ENCODE measurements around the gene BCOR. TPM values are rescaled to one million over a fixed set of nuclear protein-coding genes. Genes with fewer than 3 reads are reported as not detected.

BCOR gene
- total and polyA plus RNA-seq, 2 experiments from 2014 or later: 30.0 to 90.5 TPM

DNA sequence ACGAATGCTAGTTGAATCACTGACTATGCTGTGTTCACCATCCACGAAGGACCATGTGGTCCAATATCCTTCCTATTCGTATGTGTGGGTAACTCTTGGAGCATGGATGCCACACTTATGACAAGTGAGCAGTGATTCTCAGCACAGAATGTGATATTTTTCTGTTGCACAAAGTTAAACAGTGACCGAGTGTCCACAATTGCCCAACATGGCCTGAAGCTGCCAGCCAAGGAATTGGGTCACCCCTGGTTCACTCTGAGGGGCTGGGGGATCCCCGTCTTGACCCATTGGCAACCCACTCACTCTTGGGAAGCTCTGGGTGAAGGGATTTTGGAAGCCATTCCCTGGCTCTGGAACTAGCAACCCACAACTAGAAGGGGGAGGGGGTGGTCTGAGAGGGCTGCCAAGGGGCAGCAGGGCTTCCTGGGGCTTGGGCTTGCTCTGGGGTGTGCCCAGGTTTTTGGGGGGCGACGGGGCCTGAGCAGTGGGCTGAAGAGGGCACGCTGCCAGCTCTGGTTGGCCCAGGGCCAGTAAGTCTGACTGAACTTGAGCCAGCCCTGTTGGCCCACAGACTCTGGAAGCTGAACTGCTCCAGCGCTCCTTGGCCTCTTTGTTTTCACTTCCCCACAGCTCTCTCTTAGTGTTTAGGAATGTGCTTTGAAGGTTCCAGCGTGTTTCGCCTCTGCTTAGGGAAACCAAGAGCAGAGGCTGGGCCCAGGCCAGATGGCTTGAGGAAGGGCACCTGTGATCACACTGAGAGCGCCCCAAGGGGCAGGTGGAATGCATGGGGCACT lies 43.1 kb upstream of the BCOR start:
- H3K4me3 ChIP-seq: no peak overlapping the region
- DNase-seq (ENCODE audit: low read depth in 1 of 2, low spot score in 1 of 2): peak; percentile 64 to 73
- peak overlapping the region; percentile 66 for H3K27ac ChIP-seq
- TF ChIP-seq, protein P1, sequence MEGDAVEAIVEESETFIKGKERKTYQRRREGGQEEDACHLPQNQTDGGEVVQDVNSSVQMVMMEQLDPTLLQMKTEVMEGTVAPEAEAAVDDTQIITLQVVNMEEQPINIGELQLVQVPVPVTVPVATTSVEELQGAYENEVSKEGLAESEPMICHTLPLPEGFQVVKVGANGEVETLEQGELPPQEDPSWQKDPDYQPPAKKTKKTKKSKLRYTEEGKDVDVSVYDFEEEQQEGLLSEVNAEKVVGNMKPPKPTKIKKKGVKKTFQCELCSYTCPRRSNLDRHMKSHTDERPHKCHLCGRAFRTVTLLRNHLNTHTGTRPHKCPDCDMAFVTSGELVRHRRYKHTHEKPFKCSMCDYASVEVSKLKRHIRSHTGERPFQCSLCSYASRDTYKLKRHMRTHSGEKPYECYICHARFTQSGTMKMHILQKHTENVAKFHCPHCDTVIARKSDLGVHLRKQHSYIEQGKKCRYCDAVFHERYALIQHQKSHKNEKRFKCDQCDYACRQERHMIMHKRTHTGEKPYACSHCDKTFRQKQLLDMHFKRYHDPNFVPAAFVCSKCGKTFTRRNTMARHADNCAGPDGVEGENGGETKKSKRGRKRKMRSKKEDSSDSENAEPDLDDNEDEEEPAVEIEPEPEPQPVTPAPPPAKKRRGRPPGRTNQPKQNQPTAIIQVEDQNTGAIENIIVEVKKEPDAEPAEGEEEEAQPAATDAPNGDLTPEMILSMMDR (IDR thresholded peaks at IDR 0.05; ENCODE audit: low read depth, low read length): no peak
- peaks cover 29% of the 10 kb centered on the region for H3K27me3 ChIP-seq
- peaks cover 4% of the 10 kb centered on the region for H3K4me1 ChIP-seq (ENCODE audit: low read depth)
- H3K9me3 ChIP-seq (ENCODE audit: low read depth): no peaks in the 10 kb centered on the region
- no peaks in the 10 kb centered on the region for H3K36me3 ChIP-seq

DNA sequence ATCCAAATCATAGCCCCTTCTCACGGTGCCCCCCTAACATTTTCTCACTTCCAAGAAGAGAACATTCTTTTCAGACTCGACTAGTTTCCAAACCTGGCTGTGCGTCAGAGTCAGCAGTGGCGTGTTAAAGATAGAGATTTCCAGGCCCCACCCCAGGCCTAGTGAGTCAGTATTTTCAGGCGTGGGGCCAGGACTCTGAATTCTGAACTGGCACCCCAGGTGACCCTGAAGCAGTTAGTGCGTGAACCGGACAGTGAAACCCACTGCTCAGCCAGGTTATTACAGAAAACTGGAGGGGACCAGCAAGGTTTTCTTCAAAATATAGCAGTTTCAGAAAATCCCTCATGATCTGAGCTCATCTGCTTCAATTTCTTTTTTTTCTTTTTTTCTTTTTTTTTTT lies 35.0 kb upstream of the BCOR start:
- no peaks in the 10 kb centered on the region for H3K36me3 ChIP-seq
- peak in 1 of 2 donors; percentile 85 for DNase-seq (ENCODE audit: low read depth in 1 of 2, low spot score in 1 of 2)
- H3K27me3 ChIP-seq: no peaks in the 10 kb centered on the region
- no peaks in the 10 kb centered on the region for H3K9me3 ChIP-seq (ENCODE audit: low read depth)
- H3K27ac ChIP-seq: no peak overlapping the region
- TF ChIP-seq, protein P1 (IDR thresholded peaks at IDR 0.05; ENCODE audit: low read depth, low read length): no peak
- no peak overlapping the region for H3K4me3 ChIP-seq
- H3K4me1 ChIP-seq (ENCODE audit: low read depth): no peaks in the 10 kb centered on the region

DNA sequence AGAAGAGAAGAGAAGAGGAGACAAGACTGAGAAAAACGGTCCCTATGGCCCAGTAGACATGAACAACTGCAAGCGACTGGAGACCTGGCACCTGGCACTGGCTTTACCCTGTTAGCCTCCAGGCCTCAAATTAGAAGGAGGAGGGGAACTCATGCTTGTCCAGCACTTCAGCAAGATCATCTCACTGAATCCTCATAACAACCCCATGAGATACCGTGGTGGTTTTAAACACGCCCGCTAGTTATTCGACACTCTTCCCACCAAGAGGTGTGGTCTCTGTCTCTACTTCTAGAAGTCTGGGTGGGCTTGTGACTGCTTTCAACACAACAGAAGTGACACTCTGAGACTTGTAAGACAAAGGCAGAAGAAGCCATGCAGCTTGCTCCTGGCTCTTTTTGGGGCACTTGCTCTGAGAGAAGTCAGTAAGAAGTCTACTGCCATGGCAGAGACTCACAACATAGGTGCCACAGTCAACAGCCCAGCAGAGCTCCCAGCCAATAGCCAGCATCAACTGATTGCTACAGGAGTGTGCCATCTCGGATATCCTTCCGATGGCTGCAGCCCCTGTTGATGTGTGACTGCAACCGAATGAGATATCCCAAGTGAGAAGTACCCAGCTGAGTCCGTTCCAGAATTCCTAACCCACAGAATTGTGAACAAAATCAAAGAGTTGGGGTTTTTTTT lies 34.0 kb upstream of the BCOR start:
- no peaks in the 10 kb centered on the region for H3K9me3 ChIP-seq (ENCODE audit: low read depth)
- no peaks in the 10 kb centered on the region for H3K4me1 ChIP-seq (ENCODE audit: low read depth)
- no peaks in the 10 kb centered on the region for H3K27me3 ChIP-seq
- no peaks in the 10 kb centered on the region for H3K36me3 ChIP-seq
- no peak overlapping the region for H3K4me3 ChIP-seq
- TF ChIP-seq, protein P1 (IDR thresholded peaks at IDR 0.05; ENCODE audit: low read depth, low read length): no peak
- H3K27ac ChIP-seq: no peak overlapping the region
- DNase-seq (ENCODE audit: low read depth in 1 of 2, low spot score in 1 of 2): no peak

DNA sequence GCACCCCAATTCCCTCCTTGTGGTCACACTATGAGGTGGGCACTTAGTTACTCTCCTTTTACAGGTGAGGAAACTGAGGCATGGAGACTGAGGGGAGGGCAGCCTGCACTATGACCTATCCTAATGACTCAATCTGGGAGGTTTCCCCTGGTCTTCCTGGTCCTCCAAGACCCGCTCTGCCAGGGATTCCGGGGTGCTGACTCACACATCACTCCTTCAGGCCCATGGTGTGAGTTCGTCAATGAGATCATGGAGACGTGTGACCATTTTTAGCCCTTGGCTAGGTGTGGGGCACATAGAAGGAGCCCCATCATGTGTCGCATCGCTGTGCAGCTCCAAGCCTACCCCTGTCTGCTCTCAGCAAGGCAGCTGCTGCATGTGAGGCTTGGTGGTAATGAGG lies 32.4 kb upstream of the BCOR start:
- no peaks in the 10 kb centered on the region for H3K27me3 ChIP-seq
- peak in 1 of 2 donors; percentile 62 for DNase-seq (ENCODE audit: low read depth in 1 of 2, low spot score in 1 of 2)
- H3K9me3 ChIP-seq (ENCODE audit: low read depth): no peaks in the 10 kb centered on the region
- no peaks in the 10 kb centered on the region for H3K36me3 ChIP-seq
- no peak overlapping the region for H3K4me3 ChIP-seq
- H3K27ac ChIP-seq: no peak overlapping the region
- TF ChIP-seq, protein P1 (IDR thresholded peaks at IDR 0.05; ENCODE audit: low read depth, low read length): no peak
- H3K4me1 ChIP-seq (ENCODE audit: low read depth): no peaks in the 10 kb centered on the region

DNA sequence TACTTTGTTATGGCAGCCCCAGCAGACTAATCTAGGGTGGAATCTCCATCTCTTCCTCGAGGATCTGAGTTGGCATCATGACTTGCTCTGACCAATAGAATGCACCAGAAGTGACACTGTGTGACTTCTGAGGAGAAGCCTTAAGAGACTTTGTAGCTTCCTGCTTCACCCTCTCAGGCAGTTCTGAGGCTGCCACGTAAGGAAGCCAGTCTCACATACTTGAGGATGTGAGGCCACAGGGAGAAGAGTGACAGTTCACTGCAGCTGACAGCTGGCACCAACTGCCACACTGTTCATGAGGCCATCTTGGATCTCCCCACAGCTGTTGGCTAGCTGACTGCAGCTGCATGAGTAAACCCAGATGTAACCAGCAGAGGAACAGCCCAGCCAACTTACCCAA lies 29.3 kb upstream of the BCOR start:
- H3K27me3 ChIP-seq: no peaks in the 10 kb centered on the region
- H3K4me1 ChIP-seq (ENCODE audit: low read depth): no peaks in the 10 kb centered on the region
- no peaks in the 10 kb centered on the region for H3K9me3 ChIP-seq (ENCODE audit: low read depth)
- TF ChIP-seq, protein P1 (IDR thresholded peaks at IDR 0.05; ENCODE audit: low read depth, low read length): no peak
- no peak for DNase-seq (ENCODE audit: low read depth in 1 of 2, low spot score in 1 of 2)
- H3K4me3 ChIP-seq: no peak overlapping the region
- H3K27ac ChIP-seq: no peak overlapping the region
- no peaks in the 10 kb centered on the region for H3K36me3 ChIP-seq
